ENCODE data around the gene ADAMTS6.

DNA sequence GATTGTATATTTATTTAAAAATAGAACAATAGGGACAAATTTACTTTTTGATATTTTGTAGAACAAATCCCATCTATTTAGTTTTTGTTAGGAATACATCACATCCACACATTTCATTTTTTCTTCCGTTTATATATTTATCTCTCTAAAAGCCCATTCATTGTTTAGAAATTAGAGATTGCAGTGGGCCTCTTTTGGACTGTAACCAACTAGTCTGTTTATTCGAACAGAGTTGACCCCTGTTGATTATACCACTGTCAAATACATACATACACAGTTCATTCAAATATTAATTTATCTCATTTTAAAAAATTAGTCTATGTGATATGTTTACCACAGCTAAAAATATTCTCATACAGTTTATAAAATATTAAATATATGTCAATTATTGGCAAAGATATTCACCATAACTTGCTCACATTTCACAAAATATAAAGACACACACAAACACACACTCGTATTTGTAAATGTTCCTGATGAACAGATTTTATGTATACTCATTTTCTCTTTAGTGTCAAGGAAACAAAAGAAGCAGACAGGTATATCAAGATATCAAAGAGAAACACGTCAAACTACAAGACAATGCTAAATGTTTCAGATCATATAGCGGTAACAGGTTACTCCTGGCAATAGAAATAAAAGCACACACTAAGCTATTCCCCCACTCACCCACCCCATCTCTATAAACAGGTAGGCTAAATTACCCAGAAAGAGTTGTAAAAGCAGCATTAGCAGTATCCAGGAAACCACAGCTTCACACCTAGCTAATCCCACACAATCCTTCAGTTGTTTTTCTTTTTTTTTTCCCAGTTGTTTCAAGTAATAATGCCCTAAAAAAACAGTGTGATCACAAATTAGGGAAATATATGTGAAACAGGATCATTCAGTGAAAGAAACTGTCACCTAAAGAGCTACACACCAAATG, 283.9 kb downstream of the ADAMTS6 start:
- TF ChIP-seq CTCF (IDR thresholded peaks at IDR 0.05) (no peak), POLR2AphosphoS5 (IDR thresholded peaks at IDR 0.05) (no peak), POLR2A (IDR thresholded peaks at IDR 0.05) (no peak), EP300 (IDR thresholded peaks at IDR 0.05) (no peak)

Data from suprapubic skin (tissue), 4 donors.